ENCODE measurements around the gene LSP1.

The LSP1 gene

DNA sequence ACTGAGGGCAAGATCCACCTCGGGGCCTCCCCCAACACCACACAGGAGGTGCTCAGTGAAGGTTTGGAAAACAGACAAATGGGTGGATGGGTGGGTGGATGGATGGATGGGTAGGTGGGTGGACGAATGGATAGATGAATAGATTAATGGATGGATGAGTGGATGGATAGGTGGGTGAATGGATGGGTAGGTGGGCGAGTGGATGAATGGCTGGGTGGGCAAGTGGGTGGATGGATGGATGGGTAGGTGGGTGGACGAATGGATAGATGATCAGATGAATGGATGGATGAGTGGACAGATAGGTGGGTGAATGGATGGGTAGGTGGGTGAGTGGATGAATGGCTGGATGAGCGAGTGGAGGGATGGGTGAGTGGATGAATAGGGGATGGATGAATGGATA lies 39.7 kb downstream of the LSP1 start:
- in situ Hi-C loops (cut with HindIII; ENCODE audit: low pct_unique_long_range_greater_than_20kb, low sequenced_read_pairs) = no loop called here
- TF ChIP-seq JUND (IDR thresholded peaks at IDR 0.05; ENCODE audit: low read depth) = no peak
- DNase-seq (ENCODE audit: low read depth in 1 of 2, low spot score in 1 of 2) = no peak

- no peak for DNase-seq (ENCODE audit: low read depth in 1 of 2, low spot score in 1 of 2)
- in situ Hi-C loops (cut with HindIII; ENCODE audit: low pct_unique_long_range_greater_than_20kb, low sequenced_read_pairs) = no loop called here
Observed at GRCh38 chr11:1893581-1894359, 40.9 kb downstream of the LSP1 start.

DNA sequence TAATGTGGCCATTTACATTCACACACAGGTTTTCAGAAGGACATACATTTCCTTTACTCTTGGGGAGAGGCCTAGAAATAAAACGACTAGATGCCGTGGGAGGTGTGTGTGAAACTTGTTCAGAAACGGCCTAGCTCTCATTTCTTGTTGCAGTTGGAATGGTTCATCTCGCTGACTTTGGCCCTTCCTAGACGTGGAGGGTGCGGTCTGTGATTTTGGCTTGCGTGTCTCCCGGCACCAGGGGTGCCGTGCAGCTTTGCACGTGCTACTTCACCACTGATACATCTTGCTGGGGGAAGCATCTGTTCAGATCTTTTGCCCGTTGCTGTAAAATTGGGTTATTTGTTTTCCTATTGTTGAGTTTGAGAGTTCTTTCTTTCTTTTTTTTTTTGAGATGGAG lies 41.9 kb downstream of the LSP1 start:
- no peak for TF ChIP-seq JUND (IDR thresholded peaks at IDR 0.05; ENCODE audit: low read depth)
- in situ Hi-C loops (cut with HindIII; ENCODE audit: low pct_unique_long_range_greater_than_20kb, low sequenced_read_pairs) = no loop called here
- no peak for DNase-seq (ENCODE audit: low read depth in 1 of 2, low spot score in 1 of 2)

More at GRCh38 chr11:1893581-1894359, 40.9 kb downstream of the LSP1 start:
- TF ChIP-seq JUND (IDR thresholded peaks at IDR 0.05; ENCODE audit: low read depth) = no peak

- in situ Hi-C loops (cut with HindIII; ENCODE audit: low pct_unique_long_range_greater_than_20kb, low sequenced_read_pairs) = no loop called here
- no peak for DNase-seq (ENCODE audit: low read depth in 1 of 2, low spot score in 1 of 2)
- TF ChIP-seq JUND (IDR thresholded peaks at IDR 0.05; ENCODE audit: low read depth) = no peak
Observed at GRCh38 chr11:1896468-1896867, 43.6 kb downstream of the LSP1 start.

DNA sequence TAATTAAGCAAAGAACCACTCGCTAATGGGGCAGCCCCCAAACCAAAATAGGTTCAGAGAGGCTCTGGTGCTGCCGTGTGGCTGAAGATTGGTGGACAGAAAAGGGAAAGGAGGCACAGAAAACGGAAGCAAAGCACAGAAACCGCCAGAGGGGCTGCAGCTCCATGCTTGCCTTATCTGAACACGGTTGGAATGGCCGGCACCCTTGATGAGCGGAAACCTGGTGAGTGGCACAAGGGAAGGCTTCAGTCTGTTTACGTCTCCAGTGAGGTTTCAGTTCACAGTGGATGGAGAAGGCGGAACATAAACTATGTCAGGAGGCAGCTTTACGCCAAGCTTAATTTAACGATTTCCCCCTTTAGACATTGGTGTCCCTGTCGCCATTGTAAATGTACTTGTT lies 44.0 kb downstream of the LSP1 start:
- TF ChIP-seq JUND (IDR thresholded peaks at IDR 0.05; ENCODE audit: low read depth) = no peak
- in situ Hi-C loops (cut with HindIII; ENCODE audit: low pct_unique_long_range_greater_than_20kb, low sequenced_read_pairs) = no loop called here
- no peak for DNase-seq (ENCODE audit: low read depth in 1 of 2, low spot score in 1 of 2)

GRCh38 chr11:1899090-1899489 lies 46.2 kb downstream of the LSP1 start:
- no peak for DNase-seq (ENCODE audit: low read depth in 1 of 2, low spot score in 1 of 2)
- TF ChIP-seq JUND (IDR thresholded peaks at IDR 0.05; ENCODE audit: low read depth) = no peak
- in situ Hi-C loops (cut with HindIII; ENCODE audit: low pct_unique_long_range_greater_than_20kb, low sequenced_read_pairs) = no loop called here

DNA sequence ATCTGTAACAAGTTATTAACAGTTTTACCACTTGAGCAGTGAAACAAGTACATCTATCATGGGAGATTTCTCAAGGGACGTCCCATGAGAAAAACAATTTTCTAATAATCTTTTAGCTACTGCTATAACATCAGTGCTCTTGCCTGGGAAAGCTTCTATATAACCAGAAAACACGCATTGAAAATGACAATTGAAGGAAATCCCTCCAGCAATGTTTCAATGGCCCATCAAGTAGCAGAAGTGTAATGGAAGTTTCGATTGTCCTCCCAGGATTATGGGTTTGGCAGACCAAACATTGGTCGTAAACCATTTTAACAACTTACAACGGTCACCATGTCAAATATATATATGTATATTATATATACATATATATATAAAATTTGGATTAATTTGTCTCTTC lies 46.8 kb downstream of the LSP1 start:
- DNase-seq (ENCODE audit: low read depth in 1 of 2, low spot score in 1 of 2) = no peak
- in situ Hi-C loops (cut with HindIII; ENCODE audit: low pct_unique_long_range_greater_than_20kb, low sequenced_read_pairs) = no loop called here

DNA sequence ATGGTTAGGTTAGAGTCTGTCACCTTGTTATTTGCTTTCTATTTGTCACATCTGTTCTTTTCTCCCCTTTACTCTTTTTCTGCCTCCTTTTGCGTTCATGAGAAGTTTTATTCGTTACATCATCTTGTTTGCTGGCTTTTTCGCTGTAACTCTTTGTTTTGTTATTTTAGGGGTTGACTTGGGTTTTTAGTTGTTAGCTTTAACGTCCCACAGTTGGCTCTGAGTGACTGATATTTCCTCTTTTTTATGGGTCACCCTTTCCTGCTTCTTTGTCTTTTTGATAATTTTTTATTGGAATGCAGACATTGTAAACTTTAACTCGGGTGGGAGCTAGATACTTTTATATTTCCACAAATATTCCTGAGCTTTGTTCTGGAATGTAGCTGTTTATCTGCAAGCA lies 53.3 kb downstream of the LSP1 start:
- in situ Hi-C loops (cut with HindIII; ENCODE audit: low pct_unique_long_range_greater_than_20kb, low sequenced_read_pairs) = no loop called here
- TF ChIP-seq JUND (IDR thresholded peaks at IDR 0.05; ENCODE audit: low read depth) = no peak

More for the DNA sequence above, 46.8 kb downstream of the LSP1 start:
- TF ChIP-seq JUND (IDR thresholded peaks at IDR 0.05; ENCODE audit: low read depth) = no peak

DNA sequence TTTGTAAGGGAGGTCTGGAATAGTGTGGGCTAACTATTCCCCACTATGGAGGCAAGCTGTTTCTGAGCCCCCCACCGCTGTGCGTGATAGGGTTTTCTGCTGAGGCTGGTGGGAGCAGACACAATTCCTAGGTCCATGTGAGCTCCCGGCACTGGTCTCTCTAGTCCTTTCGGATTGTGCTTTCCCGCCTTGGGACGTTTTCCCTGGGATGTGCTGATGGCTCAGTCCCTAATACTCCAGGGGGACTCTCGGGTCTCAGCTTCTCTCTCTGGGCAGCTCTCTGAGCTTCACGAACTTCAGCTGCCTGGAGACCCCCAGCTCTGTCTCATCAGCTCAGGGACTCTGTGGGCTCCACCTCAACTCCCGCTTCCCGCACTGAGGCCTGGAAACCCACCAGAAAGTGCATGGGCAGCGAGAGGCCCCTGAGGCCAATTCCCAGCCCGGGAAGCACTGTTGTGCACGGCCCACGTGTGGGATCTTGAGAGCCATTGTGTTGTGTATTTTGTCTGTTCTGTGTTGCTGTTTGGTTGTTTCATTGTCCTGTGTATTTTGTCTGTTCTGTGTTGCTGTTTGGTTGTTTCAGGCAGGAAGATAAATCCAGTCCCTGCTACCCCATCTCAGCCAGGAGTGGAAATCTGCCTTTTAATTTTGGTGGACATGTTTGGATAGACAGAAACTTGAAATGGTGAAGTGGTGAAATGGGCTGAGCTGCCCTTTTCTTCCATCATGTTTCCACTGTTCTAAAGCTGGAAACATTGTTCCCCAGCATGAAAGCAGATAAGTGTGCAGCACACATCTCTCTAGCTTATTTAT lies 53.9 kb downstream of the LSP1 start:
- in situ Hi-C loops (cut with HindIII; ENCODE audit: low pct_unique_long_range_greater_than_20kb, low sequenced_read_pairs) = no loop called here
- no peak for TF ChIP-seq JUND (IDR thresholded peaks at IDR 0.05; ENCODE audit: low read depth)
- no peak for DNase-seq (ENCODE audit: low read depth in 1 of 2, low spot score in 1 of 2)

More for the DNA sequence above, 53.3 kb downstream of the LSP1 start:
- no peak for DNase-seq (ENCODE audit: low read depth in 1 of 2, low spot score in 1 of 2)

GRCh38 chr11:1908618-1909017 lies 55.7 kb downstream of the LSP1 start:
- no peak for TF ChIP-seq JUND (IDR thresholded peaks at IDR 0.05; ENCODE audit: low read depth)
- no peak for DNase-seq (ENCODE audit: low read depth in 1 of 2, low spot score in 1 of 2)
- in situ Hi-C loops (cut with HindIII; ENCODE audit: low pct_unique_long_range_greater_than_20kb, low sequenced_read_pairs) = no loop called here

GRCh38 chr11:1909524-1909923 lies 56.6 kb downstream of the LSP1 start:
- in situ Hi-C loops (cut with HindIII; ENCODE audit: low pct_unique_long_range_greater_than_20kb, low sequenced_read_pairs) = no loop called here
- TF ChIP-seq JUND (IDR thresholded peaks at IDR 0.05; ENCODE audit: low read depth) = no peak
- DNase-seq (ENCODE audit: low read depth in 1 of 2, low spot score in 1 of 2) = no peak

GRCh38 chr11:1912289-1912878 lies 59.5 kb downstream of the LSP1 start:
- in situ Hi-C loops (cut with HindIII; ENCODE audit: low pct_unique_long_range_greater_than_20kb, low sequenced_read_pairs) = no loop called here
- DNase-seq (ENCODE audit: low read depth in 1 of 2, low spot score in 1 of 2) = no peak

More at GRCh38 chr11:1912289-1912878, 59.5 kb downstream of the LSP1 start:
- no peak for TF ChIP-seq JUND (IDR thresholded peaks at IDR 0.05; ENCODE audit: low read depth)

Data from T47D (cell line).